ENCODE measurements around the gene GSS.

GRCh38 chr20:34970846-34971560, 15.4 kb upstream of the GSS start:
- TF ChIP-seq, protein P1, sequence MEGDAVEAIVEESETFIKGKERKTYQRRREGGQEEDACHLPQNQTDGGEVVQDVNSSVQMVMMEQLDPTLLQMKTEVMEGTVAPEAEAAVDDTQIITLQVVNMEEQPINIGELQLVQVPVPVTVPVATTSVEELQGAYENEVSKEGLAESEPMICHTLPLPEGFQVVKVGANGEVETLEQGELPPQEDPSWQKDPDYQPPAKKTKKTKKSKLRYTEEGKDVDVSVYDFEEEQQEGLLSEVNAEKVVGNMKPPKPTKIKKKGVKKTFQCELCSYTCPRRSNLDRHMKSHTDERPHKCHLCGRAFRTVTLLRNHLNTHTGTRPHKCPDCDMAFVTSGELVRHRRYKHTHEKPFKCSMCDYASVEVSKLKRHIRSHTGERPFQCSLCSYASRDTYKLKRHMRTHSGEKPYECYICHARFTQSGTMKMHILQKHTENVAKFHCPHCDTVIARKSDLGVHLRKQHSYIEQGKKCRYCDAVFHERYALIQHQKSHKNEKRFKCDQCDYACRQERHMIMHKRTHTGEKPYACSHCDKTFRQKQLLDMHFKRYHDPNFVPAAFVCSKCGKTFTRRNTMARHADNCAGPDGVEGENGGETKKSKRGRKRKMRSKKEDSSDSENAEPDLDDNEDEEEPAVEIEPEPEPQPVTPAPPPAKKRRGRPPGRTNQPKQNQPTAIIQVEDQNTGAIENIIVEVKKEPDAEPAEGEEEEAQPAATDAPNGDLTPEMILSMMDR (IDR thresholded peaks at IDR 0.05) = no peak
- TF ChIP-seq EZH2phosphoT487 (IDR thresholded peaks at IDR 0.05) (no peak), EZH2 (IDR thresholded peaks at IDR 0.05) (no peak)

All from neural progenitor cell (in vitro differentiated cells).